Measurements from ENCODE around the gene CYP11A1. TPM values are rescaled to one million over a fixed set of nuclear protein-coding genes. Genes with fewer than 3 reads are reported as not detected.

The CYP11A1 gene
- total and polyA plus RNA-seq, 10 of the 15 experiments (the other 5 are each of a cell fraction or from before 2014, with no cell fraction given) = 0.11 to 1.2 (median 0.23) TPM; not detected in 5

- TF ChIP-seq ELK1 (IDR thresholded peaks at IDR 0.05; ENCODE audit: low read depth, low read length) = 0 out of 2 replicates have a peak, but pooled peaks have one; percentile 25
- peak; percentile 80 for TF ChIP-seq ATF7 (IDR thresholded peaks at IDR 0.05; ENCODE audit: low read depth)
- TF ChIP-seq EED (IDR thresholded peaks at IDR 0.05; ENCODE audit: low read depth) = peak; percentile 99
- peak; percentile 55; the same call in 1 of the 2 replicates for TF ChIP-seq SMARCA5 (IDR thresholded peaks at IDR 0.05)
- no peak for TF ChIP-seq MTA3 (IDR thresholded peaks at IDR 0.05; ENCODE audit: borderline replicate concordance, low read length)
- TF ChIP-seq LARP7 (IDR thresholded peaks at IDR 0.05) = no peak
- TF ChIP-seq CUX1 (IDR thresholded peaks at IDR 0.05; ENCODE audit: insufficient replicate concordance, low read depth, low read length) = peak; percentile 89
- TF ChIP-seq TCF3 (IDR thresholded peaks at IDR 0.05; ENCODE audit: borderline replicate concordance, insufficient read depth, low read depth, low read length) = peak; percentile 99
- 0 out of 2 replicates have a peak, but pooled peaks have one; percentile 6 for TF ChIP-seq NKRF (conservative IDR thresholded peaks at IDR 0.05)
- TF ChIP-seq TAF1 (IDR thresholded peaks at IDR 0.05; ENCODE audit: borderline replicate concordance, low read depth, low read length) = peak; percentile 55; the same call in 1 of the 2 replicates
- peak; percentile 65 for TF ChIP-seq SPI1 (IDR thresholded peaks at IDR 0.05; ENCODE audit: borderline replicate concordance, insufficient read depth, low read depth, low read length)
- TF ChIP-seq RB1 (IDR thresholded peaks at IDR 0.05; ENCODE audit: borderline replicate concordance) = no peak; the same call in 1 of the 2 replicates
- TF ChIP-seq ETV6 (conservative IDR thresholded peaks at IDR 0.05 in 1 of 2, IDR thresholded peaks at IDR 0.05 in 1 of 2; ENCODE audit: borderline replicate concordance in 1 of 2, low read depth in 1 of 2) = peak in 1 of 2 experiments; percentile 100; a peak in 2 of 4 replicates
- no peak; the same call in 1 of the 2 replicates for TF ChIP-seq ZNF592 (IDR thresholded peaks at IDR 0.05)
- no peak for TF ChIP-seq POLR2AphosphoS2 (IDR thresholded peaks at IDR 0.05; ENCODE audit: low read depth, low read length)
These were observed 35.6 kb upstream of the CYP11A1 start (continued) for GRCh38 chr15:74402873-74403587.
